Large intestine (tissue), 3 donors: ENCODE data around the gene ID3. TPM values are rescaled to one million over a fixed set of nuclear protein-coding genes. Genes with fewer than 3 reads are reported as not detected.
"Not testable (repeated sequence)": the region's sequence is repeated elsewhere in the genome, so short reads cannot be mapped to it uniquely, and the experiment has no call there.

Experiments used
- DNase-seq, 2 donors: peaks; one replicate each; pipeline versions ENCODE4 v3.0.0 to v3.0.0-alpha.2; 2013
- H3K27ac ChIP-seq: one replicate; pipeline ENCODE4 v1.5.1; 2013; ENCODE audit warnings: low read length
- H3K27me3 ChIP-seq: 2 replicates; pipeline ENCODE4 v1.6.1; 2013; ENCODE audit warnings: low read length; ENCODE audit not compliant: control insufficient read depth, insufficient read depth
- H3K36me3 ChIP-seq: 2 replicates; pipeline ENCODE4 v1.6.1; 2013; ENCODE audit warnings: low read length; ENCODE audit not compliant: control insufficient read depth, insufficient read depth
- H3K4me1 ChIP-seq: one replicate; pipeline ENCODE4 v1.6.1; 2013; ENCODE audit warnings: low read length; ENCODE audit not compliant: control insufficient read depth, insufficient read depth
- H3K4me3 ChIP-seq: one replicate; pipeline ENCODE4 v1.5.1; 2013; ENCODE audit warnings: low read length
- H3K9me3 ChIP-seq: one replicate; pipeline ENCODE4 v1.6.1; 2013; ENCODE audit warnings: mild to moderate bottlenecking, low read depth, low read length, moderate library complexity; ENCODE audit not compliant: control insufficient read depth
- WGBS: methylation state at CpG from one replicate; pipeline ENCODE4 v1.1.5; 2013; ENCODE audit warnings: low lambda C conversion rate; ENCODE audit not compliant: insufficient coverage; 5-methylcytosine and 5-hydroxymethylcytosine counted together
- polyA plus RNA-seq: library from polyadenylated mRNA; unstranded; fragments of 120-200 nt; gene quantifications from one replicate; pipeline ENCODE4 v1.2.1, GENCODE V29; 2013

The ID3 gene
- polyA plus RNA-seq, 1 donor: 120 TPM

DNA sequence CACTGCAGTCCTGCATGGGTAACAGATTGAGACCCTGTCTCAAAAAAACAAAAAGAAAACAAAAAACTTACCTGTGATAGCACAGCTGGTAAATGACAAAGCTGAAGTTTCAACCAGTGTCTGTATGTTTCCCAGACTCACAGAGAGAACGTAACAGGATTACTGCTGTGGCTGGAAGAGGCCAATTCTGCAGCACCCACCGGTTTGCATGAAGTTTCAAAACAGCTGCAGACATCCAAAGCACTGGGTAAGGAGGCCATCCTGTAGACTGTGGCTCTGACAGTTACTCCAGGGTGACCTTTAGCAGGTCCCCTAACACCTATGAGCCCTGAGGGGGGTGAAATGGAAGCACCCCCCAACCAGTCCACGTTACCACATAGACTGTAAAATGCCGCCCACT, 7.5 kb downstream of the ID3 start:
- no peak for DNase-seq
- Histone ChIP-seq H3K4me3 (no peak overlapping the region), H3K9me3 (no peaks in the 10 kb centered on the region), H3K27me3 (no peaks in the 10 kb centered on the region), H3K36me3 (no peaks in the 10 kb centered on the region), H3K27ac (no peak overlapping the region), H3K4me1 (peaks cover 43% of the 10 kb centered on the region)
- WGBS: no CpG with 5 or more reads among the region's 4 CpGs

DNA sequence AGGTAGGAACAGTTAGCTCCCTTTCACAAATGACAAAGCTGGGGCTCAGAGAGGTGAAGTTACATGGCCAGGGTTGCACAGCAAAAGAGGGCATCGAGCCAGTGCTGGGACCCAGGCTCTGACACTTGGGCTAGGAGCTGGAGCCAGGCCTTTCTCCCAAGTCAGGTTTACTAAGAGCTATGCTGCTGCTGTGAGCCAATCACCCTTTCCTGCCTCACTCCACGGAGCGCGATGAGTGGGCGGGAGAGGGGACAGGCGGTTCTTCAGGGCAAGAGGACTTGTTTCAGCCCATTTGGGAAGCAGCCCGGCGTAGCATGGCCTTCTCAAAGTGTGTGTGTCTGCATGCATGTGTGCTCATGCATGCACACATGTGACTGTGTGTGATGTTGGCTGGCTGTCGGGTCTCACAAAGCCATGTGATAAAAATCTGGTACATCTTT, 10.6 kb downstream of the ID3 start:
- Histone ChIP-seq H3K4me3 (no peak overlapping the region), H3K27me3 (no peaks in the 10 kb centered on the region), H3K4me1 (peaks cover 27% of the 10 kb centered on the region), H3K27ac (no peak overlapping the region), H3K36me3 (no peaks in the 10 kb centered on the region), H3K9me3 (no peaks in the 10 kb centered on the region)
- DNase-seq: no peak
- WGBS: no CpG with 5 or more reads among the region's 9 CpGs

- Histone ChIP-seq H3K36me3 (no peaks in the 10 kb centered on the region), H3K9me3 (no peaks in the 10 kb centered on the region), H3K27ac (peak overlapping the region; percentile 94), H3K27me3 (no peaks in the 10 kb centered on the region), H3K4me3 (no peak overlapping the region), H3K4me1 (peaks cover 24% of the 10 kb centered on the region)
- WGBS: 37% methylated on average over 3 of the region's 8 CpGs
- peak; percentile 74 to 92 for DNase-seq
Measured at GRCh38 chr1:23546897-23547584, 12.3 kb downstream of the ID3 start.

GRCh38 chr1:23545851-23546250, 13.4 kb downstream of the ID3 start:
- WGBS: 100% methylated on average over 2 of the region's 9 CpGs
- Histone ChIP-seq H3K9me3 (no peaks in the 10 kb centered on the region), H3K27me3 (no peaks in the 10 kb centered on the region), H3K4me1 (peaks cover 24% of the 10 kb centered on the region), H3K27ac (no peak overlapping the region), H3K36me3 (no peaks in the 10 kb centered on the region), H3K4me3 (no peak overlapping the region)
- DNase-seq: no peak

DNA sequence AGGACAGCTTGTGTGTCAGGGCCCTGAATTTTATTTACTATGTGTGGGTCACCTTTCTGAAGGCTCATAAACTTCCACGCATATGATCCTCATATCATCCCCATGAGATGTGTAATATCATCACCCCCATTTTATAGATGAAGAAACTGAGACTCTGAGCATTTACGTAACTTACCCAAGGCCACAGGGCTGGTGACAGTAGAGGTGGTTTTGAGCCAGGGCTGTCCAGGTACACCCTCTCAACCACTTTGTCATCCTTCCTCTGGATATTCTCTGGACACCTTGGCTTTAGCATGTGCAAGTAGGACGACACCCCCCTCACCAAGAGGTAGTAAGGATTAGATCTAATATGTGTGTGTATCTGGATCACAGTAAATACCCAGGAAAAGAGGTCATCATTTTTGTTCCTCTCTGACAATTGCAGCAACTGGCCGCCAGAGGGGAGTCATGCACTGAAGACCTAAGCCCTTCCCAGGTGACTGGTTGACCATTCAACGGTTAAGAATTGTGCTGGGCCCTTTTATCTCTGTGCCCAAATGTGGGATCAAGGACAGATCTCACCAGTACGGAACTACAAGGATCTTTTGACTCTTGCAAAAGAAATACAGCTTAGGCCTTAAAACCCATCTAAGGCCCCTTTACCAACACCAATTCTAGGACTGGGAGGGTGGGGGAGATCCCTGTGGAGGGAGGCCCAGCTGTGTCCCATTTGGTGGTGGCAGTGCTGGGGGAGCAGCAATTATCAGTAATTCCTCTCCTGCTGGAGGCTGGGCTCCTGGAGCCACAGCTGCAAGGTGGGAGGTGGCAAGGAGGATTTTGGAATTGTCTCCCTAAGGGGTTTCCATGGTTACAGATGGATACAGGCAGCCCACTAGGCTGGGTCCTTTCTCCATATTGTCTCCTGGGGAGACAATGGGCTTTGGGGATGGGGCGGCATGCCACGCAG, 14.6 kb downstream of the ID3 start:
- no peaks in the 10 kb centered on the region for H3K36me3 ChIP-seq

DNA sequence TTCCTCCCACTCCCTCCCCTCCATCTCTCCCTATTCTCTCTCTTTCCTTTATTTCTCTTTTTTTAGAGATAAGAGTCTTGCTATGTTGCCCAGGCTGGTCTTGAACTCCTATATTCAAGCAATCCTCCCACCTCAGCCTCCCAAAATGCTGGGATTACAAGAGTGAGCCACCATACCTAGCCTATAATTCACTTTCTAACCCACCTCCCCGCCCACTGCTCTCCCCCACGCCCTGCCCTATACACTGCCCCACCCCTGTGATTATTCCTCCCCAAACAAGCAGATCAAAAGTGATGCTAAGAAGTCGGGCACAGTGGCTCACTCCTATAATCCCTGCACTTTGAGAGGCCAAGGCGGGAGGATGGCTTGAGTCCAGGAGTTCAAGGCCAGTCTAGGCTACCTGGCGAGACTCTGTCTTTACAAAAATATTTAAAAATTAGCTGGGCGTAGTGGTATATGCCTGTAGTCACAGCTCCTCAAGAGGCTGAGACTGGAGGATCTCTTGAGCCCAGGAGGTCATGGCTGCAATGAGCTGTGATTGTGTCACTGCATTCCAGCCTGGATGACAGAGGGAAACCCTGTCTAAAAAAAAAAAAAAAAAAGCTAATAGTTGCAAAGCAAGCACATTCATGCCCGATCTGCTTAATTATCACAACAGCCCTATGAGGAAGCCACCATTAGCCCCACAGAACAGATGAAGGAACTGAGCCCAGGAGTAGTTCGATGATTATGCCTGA, 15.4 kb downstream of the ID3 start:
- H3K27ac ChIP-seq: no peak overlapping the region
- no CpG with 5 or more reads among the region's 8 CpGs for WGBS
- DNase-seq: no peak

More for the DNA sequence above, 14.6 kb downstream of the ID3 start:
- no peak overlapping the region for H3K27ac ChIP-seq
- H3K27me3 ChIP-seq: no peaks in the 10 kb centered on the region
- 0% methylated on average over 1 of the region's 8 CpGs for WGBS
- DNase-seq: peak; percentile 68 to 72
- H3K4me1 ChIP-seq: peaks cover 24% of the 10 kb centered on the region
- no peaks in the 10 kb centered on the region for H3K9me3 ChIP-seq
- H3K4me3 ChIP-seq: no peak overlapping the region

GRCh38 chr1:23542940-23543339, 16.4 kb downstream of the ID3 start:
- H3K27me3 ChIP-seq, H3K36me3 ChIP-seq, H3K9me3 ChIP-seq, H3K27ac ChIP-seq, DNase-seq, H3K4me3 ChIP-seq: not testable (repeated sequence)
- H3K4me1 ChIP-seq: peaks cover 20% of the 10 kb centered on the region
- WGBS: no CpG with 5 or more reads among the region's 5 CpGs

More for the DNA sequence above, 15.4 kb downstream of the ID3 start:
- Histone ChIP-seq H3K9me3 (no peaks in the 10 kb centered on the region), H3K4me1 (peaks cover 24% of the 10 kb centered on the region), H3K36me3 (no peaks in the 10 kb centered on the region), H3K4me3 (no peak overlapping the region), H3K27me3 (no peaks in the 10 kb centered on the region)

DNA sequence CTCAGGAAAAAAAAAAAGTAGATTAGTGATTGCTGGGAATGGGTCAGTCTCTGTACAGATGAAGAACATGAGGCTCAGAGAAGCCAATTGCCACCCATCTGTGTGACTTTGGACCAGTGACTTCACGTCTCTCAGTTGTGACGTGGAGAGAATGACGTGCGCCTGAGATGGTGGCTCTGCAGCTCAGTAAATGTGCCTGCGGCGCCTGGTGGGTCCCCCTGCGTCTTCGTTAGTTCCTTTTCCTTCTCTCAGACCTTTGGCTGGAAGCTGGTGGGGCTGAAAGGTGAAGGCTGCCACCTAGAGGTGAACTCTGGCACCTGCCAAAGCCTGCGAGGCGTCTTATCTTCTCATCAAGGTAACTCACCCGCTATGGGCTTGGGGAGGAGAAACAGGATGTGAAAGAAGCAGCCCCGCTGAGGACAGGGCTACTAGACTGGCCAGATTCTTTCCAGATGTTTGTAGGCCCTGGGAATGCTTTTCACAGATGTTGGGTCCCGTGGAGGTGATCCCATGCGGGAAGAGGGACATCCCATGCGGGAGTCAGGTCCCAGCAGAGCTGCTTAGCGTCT, 19.5 kb downstream of the ID3 start:
- peak; percentile 89 to 92 for DNase-seq
- Histone ChIP-seq H3K9me3 (no peaks in the 10 kb centered on the region), H3K27me3 (no peaks in the 10 kb centered on the region), H3K4me1 (peaks cover 12% of the 10 kb centered on the region), H3K27ac (no peak overlapping the region), H3K36me3 (no peaks in the 10 kb centered on the region), H3K4me3 (no peak overlapping the region)
- WGBS: no CpG with 5 or more reads among the region's 16 CpGs

- no peak overlapping the region for H3K4me3 ChIP-seq
- no peaks in the 10 kb centered on the region for H3K36me3 ChIP-seq
- WGBS: no CpG with 5 or more reads among the region's 9 CpGs
- H3K4me1 ChIP-seq: peaks cover 27% of the 10 kb centered on the region
- H3K27ac ChIP-seq: peak overlapping the region; percentile 66
- no peaks in the 10 kb centered on the region for H3K9me3 ChIP-seq
- H3K27me3 ChIP-seq: no peaks in the 10 kb centered on the region
- peak; percentile 66 to 86 for DNase-seq
Measured at GRCh38 chr1:23537296-23537973, 21.9 kb downstream of the ID3 start.
